ENCODE measurements around the gene MEX3D. TPM values are rescaled to one million over a fixed set of nuclear protein-coding genes. Genes with fewer than 3 reads are reported as not detected.

The MEX3D gene
- polyA plus RNA-seq: 1 to 10 TPM; 2.8 to 8.4 TPM

DNA sequence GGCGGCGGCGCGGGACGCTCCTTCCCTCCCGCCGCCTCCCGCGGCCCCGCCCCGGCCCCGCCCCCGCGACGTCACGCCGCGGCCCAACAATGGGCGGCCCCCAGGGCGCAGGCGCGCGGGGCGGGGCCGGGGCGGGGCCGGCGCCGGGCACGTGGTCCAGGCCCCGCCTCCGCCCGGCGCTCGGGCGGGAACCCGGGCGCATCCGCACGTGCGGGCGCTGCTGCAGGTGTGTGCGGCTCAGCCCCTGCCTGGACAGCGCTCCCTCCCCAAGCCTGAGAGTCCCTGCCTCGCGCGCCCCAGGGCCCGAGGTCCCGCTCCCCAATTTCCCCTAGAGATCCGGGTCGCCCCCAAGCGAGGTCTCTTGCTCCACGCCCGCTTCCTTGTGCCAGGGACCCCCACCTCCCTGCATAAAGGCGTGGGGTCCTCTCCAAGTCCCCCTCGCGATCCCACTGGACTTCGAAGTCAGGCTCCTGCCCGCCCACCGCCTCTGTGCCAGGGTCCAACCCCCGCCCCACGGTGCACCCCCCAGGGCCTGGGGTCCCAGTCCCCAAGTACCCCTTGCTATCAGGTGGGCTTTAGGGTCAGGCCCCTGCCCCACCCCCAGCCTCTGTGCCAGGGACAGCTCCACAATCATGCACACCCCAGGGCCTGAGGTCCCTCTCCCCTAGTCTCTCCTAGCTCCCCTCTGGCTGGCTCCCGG, at the start of gene MEX3D:
TSS of gene MEX3D (minus strand) at position 6 of the 700 bp plus-strand sequence. CDS start 267 bp downstream, outside the sequence.
- Histone ChIP-seq H3K36me3 (ENCODE audit: control insufficient read depth in 2 of 2, insufficient read depth in 2 of 2, low read length in 1 of 2) (no peaks in the 10 kb centered on the region), H3K27ac (ENCODE audit: low read depth in 2 of 2, low read length in 1 of 2) (peak within 1 kb of the TSS; percentile 75 to 86), H3K4me1 (ENCODE audit: control insufficient read depth in 2 of 2, insufficient read depth in 2 of 2, low read length in 1 of 2) (peaks cover 0 to 6% of the 10 kb centered on the region in 2 donors), H3K9me3 (ENCODE audit: control insufficient read depth in 2 of 2, insufficient read depth in 1 of 2, low read depth in 1 of 2, low read length in 1 of 2) (no peaks in the 10 kb centered on the region), H3K4me3 (ENCODE audit: low read depth in 1 of 2, low read length in 2 of 2) (peak within 1 kb of the TSS; percentile 64 to 65), H3K27me3 (ENCODE audit: control insufficient read depth in 1 of 2, insufficient read depth in 2 of 2, low read length in 2 of 2) (no peaks in the 10 kb centered on the region)
- WGBS, 2 donors: 8 to 15% methylated on average over 31 to 63 of the region's 63 CpGs

DNA sequence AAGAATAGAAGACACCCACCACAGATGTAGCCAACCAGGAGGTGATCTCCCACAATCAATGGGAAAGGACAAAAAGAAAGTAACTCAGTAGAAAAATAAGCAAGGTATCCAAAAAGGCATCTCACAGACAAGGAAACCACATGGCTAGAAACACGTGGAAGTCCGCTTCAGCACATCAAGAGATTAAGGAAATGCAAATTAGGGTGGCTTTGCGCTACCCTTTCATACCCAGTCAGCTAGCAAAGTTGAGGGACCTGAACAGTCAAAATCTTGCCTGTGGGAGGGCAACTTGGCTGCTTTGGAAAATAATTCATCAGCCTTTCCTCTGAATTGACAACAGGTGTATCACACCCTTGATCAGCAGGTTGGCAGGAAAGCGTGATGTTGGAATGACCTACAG, 48.8 kb upstream of the MEX3D start:
- Histone ChIP-seq H3K9me3 (ENCODE audit: control insufficient read depth in 2 of 2, insufficient read depth in 1 of 2, low read depth in 1 of 2, low read length in 1 of 2) (no peaks in the 10 kb centered on the region), H3K27me3 (ENCODE audit: control insufficient read depth in 1 of 2, insufficient read depth in 2 of 2, low read length in 2 of 2) (no peaks in the 10 kb centered on the region), H3K4me1 (ENCODE audit: control insufficient read depth in 2 of 2, insufficient read depth in 2 of 2, low read length in 1 of 2) (no peaks in the 10 kb centered on the region), H3K4me3 (ENCODE audit: low read depth in 1 of 2, low read length in 2 of 2) (no peak overlapping the region), H3K36me3 (ENCODE audit: control insufficient read depth in 2 of 2, insufficient read depth in 2 of 2, low read length in 1 of 2) (peaks cover 7 to 64% of the 10 kb centered on the region in 2 donors), H3K27ac (ENCODE audit: low read depth in 2 of 2, low read length in 1 of 2) (no peak overlapping the region)
- 61 to 64% methylated on average over 4 of the region's 4 CpGs for WGBS, 2 donors

DNA sequence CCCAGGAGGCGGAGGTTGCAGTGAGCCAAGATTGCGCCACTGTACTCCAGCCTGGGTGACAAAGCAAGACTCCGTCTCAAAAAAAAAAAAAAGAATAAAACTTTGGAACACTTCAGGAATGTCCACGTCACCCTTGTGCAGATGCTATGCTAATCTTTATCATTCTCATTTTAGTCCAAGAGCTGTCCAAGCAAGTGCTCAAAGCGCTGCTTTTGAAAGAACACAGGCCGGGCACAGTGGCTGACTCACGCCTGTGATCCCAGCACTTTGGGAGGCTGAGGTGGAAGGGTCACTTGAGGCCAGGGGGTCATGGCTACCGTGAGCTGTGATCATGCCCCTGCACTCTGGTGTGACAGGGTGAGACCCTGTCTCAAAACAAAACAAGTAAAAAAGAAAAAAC, 48.3 kb upstream of the MEX3D start:
- Histone ChIP-seq H3K27me3 (ENCODE audit: control insufficient read depth in 1 of 2, insufficient read depth in 2 of 2, low read length in 2 of 2) (no peaks in the 10 kb centered on the region), H3K36me3 (ENCODE audit: control insufficient read depth in 2 of 2, insufficient read depth in 2 of 2, low read length in 1 of 2) (peaks cover 7 to 64% of the 10 kb centered on the region in 2 donors), H3K27ac (ENCODE audit: low read depth in 2 of 2, low read length in 1 of 2) (no peak overlapping the region), H3K4me3 (ENCODE audit: low read depth in 1 of 2, low read length in 2 of 2) (no peak overlapping the region), H3K4me1 (ENCODE audit: control insufficient read depth in 2 of 2, insufficient read depth in 2 of 2, low read length in 1 of 2) (no peaks in the 10 kb centered on the region), H3K9me3 (ENCODE audit: control insufficient read depth in 2 of 2, insufficient read depth in 1 of 2, low read depth in 1 of 2, low read length in 1 of 2) (no peaks in the 10 kb centered on the region)
- 84 to 87% methylated on average over 8 of the region's 8 CpGs for WGBS, 2 donors

DNA sequence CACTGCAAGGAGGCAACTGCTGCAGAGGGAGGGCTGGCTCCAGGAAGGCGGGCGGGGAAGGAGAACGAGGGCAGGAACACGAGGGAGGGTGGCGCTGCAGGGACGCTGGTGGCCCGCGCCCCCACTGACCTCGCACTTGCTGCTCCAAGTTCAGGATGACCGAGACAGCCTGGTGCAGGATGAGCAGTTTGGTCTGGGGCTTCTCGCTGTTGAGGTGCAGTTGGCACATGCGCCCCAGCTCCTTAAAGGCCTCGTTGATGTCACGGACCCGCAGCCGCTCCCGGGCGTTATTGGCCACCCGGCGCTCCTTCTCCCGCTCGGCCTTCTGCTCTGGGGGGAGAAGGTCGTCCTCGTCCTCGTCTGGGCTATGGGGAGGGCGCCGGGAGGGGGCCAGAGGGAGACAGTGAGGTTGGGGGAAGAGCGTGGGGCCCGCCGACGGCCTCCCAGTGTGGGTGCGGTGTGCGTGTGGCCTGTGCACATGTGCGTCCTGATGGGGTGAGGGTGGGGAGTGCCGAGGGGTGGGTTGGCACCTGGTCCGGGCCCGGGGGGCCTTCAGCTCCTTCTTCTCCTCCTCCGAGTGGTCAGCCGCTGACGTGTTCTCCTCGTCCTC, 47.1 kb upstream of the MEX3D start:
- no peaks in the 10 kb centered on the region for H3K9me3 ChIP-seq (ENCODE audit: control insufficient read depth in 2 of 2, insufficient read depth in 1 of 2, low read depth in 1 of 2, low read length in 1 of 2)
- H3K4me1 ChIP-seq (ENCODE audit: control insufficient read depth in 2 of 2, insufficient read depth in 2 of 2, low read length in 1 of 2): no peaks in the 10 kb centered on the region
- H3K27me3 ChIP-seq (ENCODE audit: control insufficient read depth in 1 of 2, insufficient read depth in 2 of 2, low read length in 2 of 2): no peaks in the 10 kb centered on the region
- no peak overlapping the region for H3K27ac ChIP-seq (ENCODE audit: low read depth in 2 of 2, low read length in 1 of 2)
- H3K4me3 ChIP-seq (ENCODE audit: low read depth in 1 of 2, low read length in 2 of 2): no peak overlapping the region
- WGBS, 2 donors: 91 to 95% methylated on average over 37 to 41 of the region's 41 CpGs
- H3K36me3 ChIP-seq (ENCODE audit: control insufficient read depth in 2 of 2, insufficient read depth in 2 of 2, low read length in 1 of 2): peaks cover 7 to 61% of the 10 kb centered on the region in 2 donors

DNA sequence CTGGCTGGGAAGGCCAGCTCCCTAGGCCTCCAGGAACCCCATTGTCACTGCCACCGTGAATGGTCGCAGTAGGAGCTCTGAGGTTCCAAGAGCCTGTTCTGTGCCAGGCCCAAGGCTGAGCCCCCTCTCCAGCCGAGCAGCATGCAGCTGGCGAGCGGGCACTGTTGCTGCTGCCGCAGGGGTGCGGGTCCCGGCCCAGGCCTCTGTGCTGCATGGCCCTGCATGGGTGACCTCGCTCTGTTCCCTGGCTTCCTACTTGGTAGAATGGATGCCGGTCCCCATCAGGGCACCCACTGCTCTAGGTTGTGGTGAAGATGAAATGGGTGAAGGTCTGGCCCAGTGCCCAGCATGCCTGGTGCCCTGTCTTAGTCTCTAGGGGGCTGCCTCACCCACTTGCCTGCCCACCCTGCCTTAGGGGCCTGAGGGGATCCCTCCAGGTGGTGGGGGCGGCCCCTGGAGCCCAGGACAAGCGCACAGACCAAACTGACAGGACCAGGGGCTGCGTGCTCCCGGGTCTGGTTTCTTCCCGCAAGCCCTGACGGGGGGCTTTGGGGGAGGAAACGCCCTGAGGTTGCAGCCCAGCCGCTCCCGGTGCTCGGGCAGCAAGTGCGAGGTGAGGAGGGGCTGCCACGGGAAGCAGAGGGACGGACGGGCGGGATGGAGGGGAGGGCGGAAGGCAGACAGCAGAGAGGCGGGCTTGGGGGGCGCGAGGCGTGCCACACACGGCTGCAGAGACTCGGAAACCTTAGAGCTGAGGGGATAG, 45.9 kb upstream of the MEX3D start:
- no peaks in the 10 kb centered on the region for H3K9me3 ChIP-seq (ENCODE audit: control insufficient read depth in 2 of 2, insufficient read depth in 1 of 2, low read depth in 1 of 2, low read length in 1 of 2)
- no peak overlapping the region for H3K27ac ChIP-seq (ENCODE audit: low read depth in 2 of 2, low read length in 1 of 2)
- 93% methylated on average over 32 of the region's 32 CpGs for WGBS, 2 donors
- no peak overlapping the region for H3K4me3 ChIP-seq (ENCODE audit: low read depth in 1 of 2, low read length in 2 of 2)
- H3K27me3 ChIP-seq (ENCODE audit: control insufficient read depth in 1 of 2, insufficient read depth in 2 of 2, low read length in 2 of 2): no peaks in the 10 kb centered on the region
- no peaks in the 10 kb centered on the region for H3K4me1 ChIP-seq (ENCODE audit: control insufficient read depth in 2 of 2, insufficient read depth in 2 of 2, low read length in 1 of 2)
- H3K36me3 ChIP-seq (ENCODE audit: control insufficient read depth in 2 of 2, insufficient read depth in 2 of 2, low read length in 1 of 2): peaks cover 7 to 55% of the 10 kb centered on the region in 2 donors

DNA sequence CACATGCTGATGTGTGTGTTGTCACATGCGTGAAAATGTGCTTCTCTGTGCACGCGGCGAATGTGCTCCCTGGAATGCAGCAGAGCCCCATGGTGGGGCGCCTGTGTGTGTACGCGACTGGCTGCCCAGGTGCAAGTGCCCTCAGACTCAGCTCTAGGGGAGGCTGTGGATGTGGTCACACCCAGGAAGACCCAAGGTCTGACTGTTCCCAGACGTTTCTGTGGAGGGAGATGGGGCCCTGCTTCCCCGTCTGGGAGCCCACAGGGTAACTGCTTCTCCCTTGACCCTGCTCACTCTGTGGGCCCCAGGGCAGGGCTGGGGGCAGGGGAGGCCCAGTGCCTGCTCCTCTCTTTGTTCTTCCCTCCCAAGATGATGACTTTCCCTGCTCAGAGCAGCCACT, 45.0 kb upstream of the MEX3D start:
- Histone ChIP-seq H3K27ac (ENCODE audit: low read depth in 2 of 2, low read length in 1 of 2) (no peak overlapping the region), H3K9me3 (ENCODE audit: control insufficient read depth in 2 of 2, insufficient read depth in 1 of 2, low read depth in 1 of 2, low read length in 1 of 2) (no peaks in the 10 kb centered on the region), H3K4me3 (ENCODE audit: low read depth in 1 of 2, low read length in 2 of 2) (no peak overlapping the region), H3K36me3 (ENCODE audit: control insufficient read depth in 2 of 2, insufficient read depth in 2 of 2, low read length in 1 of 2) (peaks cover 7 to 51% of the 10 kb centered on the region in 2 donors), H3K27me3 (ENCODE audit: control insufficient read depth in 1 of 2, insufficient read depth in 2 of 2, low read length in 2 of 2) (no peaks in the 10 kb centered on the region), H3K4me1 (ENCODE audit: control insufficient read depth in 2 of 2, insufficient read depth in 2 of 2, low read length in 1 of 2) (no peaks in the 10 kb centered on the region)
- WGBS, 2 donors: 80 to 82% methylated on average over 9 of the region's 9 CpGs

DNA sequence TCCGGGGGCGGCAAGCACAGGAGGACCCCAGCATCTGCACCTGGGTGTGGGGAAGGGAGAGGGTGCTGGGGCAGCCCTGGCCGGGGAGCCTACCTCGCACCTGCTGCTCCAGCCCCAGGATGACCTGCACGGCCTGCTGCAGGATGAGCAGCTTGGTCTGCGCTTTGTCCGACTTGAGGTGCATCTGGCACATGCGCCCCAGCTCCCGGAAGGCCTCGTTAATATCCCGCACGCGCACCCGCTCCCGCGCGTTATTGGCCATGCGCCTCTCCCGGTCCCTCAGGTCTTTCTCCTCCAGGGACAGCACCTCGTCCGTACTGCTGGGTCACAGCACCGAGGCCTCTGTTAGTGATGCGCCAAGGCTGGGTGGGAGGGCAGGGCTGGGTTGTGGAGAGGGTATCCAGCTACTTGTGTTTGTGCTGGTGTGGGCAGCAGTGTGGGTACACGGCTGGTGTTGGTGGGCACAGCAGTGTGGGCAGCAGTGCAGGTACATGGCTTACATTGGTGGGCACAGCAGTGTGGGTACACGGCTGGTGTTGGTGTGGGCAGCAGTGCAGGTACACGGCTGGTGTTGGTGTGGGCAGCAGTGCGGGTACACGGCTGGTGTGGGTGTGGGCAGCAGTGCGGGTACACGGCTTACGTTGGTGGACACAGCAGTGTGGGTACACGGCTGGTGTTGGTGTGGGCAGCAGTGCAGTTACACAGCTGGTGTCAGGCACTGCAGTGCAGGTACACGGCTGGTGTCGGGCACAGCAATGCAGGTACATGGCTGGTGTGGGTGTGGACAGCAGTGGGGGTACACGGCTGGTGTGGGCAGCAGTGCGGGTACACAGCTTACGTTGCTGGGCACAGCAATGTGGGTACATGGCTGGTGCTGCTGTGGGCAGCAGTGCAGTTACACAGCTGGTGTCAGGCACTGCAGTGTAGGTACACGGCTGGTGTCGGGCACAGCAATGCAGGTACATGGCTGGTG, 44.3 kb upstream of the MEX3D start:
- no peak overlapping the region for H3K27ac ChIP-seq (ENCODE audit: low read depth in 2 of 2, low read length in 1 of 2)
- H3K4me3 ChIP-seq (ENCODE audit: low read depth in 1 of 2, low read length in 2 of 2): no peak overlapping the region
- 93% methylated on average over 39 of the region's 39 CpGs for WGBS, 2 donors
- peaks cover 7 to 50% of the 10 kb centered on the region in 2 donors for H3K36me3 ChIP-seq (ENCODE audit: control insufficient read depth in 2 of 2, insufficient read depth in 2 of 2, low read length in 1 of 2)
- H3K27me3 ChIP-seq (ENCODE audit: control insufficient read depth in 1 of 2, insufficient read depth in 2 of 2, low read length in 2 of 2): no peaks in the 10 kb centered on the region
- no peaks in the 10 kb centered on the region for H3K4me1 ChIP-seq (ENCODE audit: control insufficient read depth in 2 of 2, insufficient read depth in 2 of 2, low read length in 1 of 2)
- H3K9me3 ChIP-seq (ENCODE audit: control insufficient read depth in 2 of 2, insufficient read depth in 1 of 2, low read depth in 1 of 2, low read length in 1 of 2): no peaks in the 10 kb centered on the region

DNA sequence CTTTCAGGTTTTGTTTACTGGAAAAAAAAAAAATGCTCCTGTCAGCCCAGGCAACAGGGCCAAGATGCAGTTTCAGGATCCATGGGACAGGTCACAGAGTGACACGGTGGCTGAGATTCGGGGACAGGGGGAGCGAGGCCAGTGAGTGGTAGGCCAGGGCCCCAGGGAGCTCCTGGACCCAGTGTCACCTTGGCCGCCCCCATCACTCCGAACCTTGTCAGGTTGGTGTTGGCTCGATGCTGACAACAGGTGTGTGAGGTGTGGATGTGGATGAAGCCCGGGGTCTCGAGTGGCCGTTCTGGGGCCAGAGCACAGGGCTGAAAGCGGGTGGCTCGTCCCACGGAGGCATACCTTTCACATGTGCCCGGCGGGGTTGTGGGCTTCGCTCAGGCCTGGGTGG, 43.2 kb upstream of the MEX3D start:
- Histone ChIP-seq H3K4me1 (ENCODE audit: control insufficient read depth in 2 of 2, insufficient read depth in 2 of 2, low read length in 1 of 2) (peaks cover 0 to under 1% of the 10 kb centered on the region in 2 donors), H3K27ac (ENCODE audit: low read depth in 2 of 2, low read length in 1 of 2) (no peak overlapping the region), H3K4me3 (ENCODE audit: low read depth in 1 of 2, low read length in 2 of 2) (no peak overlapping the region), H3K36me3 (ENCODE audit: control insufficient read depth in 2 of 2, insufficient read depth in 2 of 2, low read length in 1 of 2) (peaks cover 7 to 46% of the 10 kb centered on the region in 2 donors), H3K27me3 (ENCODE audit: control insufficient read depth in 1 of 2, insufficient read depth in 2 of 2, low read length in 2 of 2) (no peaks in the 10 kb centered on the region), H3K9me3 (ENCODE audit: control insufficient read depth in 2 of 2, insufficient read depth in 1 of 2, low read depth in 1 of 2, low read length in 1 of 2) (no peaks in the 10 kb centered on the region)
- 90 to 93% methylated on average over 15 of the region's 15 CpGs for WGBS, 2 donors

DNA sequence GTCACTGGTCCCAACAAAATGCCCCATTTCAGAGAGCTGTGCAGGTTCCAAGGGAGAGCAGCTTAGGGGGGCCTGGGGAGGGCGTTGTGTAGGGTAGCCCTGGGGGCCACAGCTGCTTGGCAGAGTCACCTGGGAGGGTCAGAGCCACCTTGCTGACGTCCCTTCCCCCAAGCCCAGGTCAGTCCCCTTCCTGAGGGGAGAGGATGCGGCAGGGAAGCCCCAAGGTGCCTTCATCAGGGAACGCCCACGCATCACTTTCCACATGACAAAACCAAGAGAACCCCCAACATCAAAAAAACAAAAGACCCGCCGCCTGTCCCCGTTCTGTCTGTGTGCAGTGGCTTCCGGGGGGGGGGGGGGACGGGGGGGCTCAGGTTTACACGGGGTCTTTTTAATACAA, 42.5 kb upstream of the MEX3D start:
- Histone ChIP-seq H3K27me3 (ENCODE audit: control insufficient read depth in 1 of 2, insufficient read depth in 2 of 2, low read length in 2 of 2) (no peaks in the 10 kb centered on the region), H3K4me3 (ENCODE audit: low read depth in 1 of 2, low read length in 2 of 2) (no peak overlapping the region), H3K27ac (ENCODE audit: low read depth in 2 of 2, low read length in 1 of 2) (no peak overlapping the region), H3K4me1 (ENCODE audit: control insufficient read depth in 2 of 2, insufficient read depth in 2 of 2, low read length in 1 of 2) (peaks cover 0 to 8% of the 10 kb centered on the region in 2 donors), H3K9me3 (ENCODE audit: control insufficient read depth in 2 of 2, insufficient read depth in 1 of 2, low read depth in 1 of 2, low read length in 1 of 2) (no peaks in the 10 kb centered on the region), H3K36me3 (ENCODE audit: control insufficient read depth in 2 of 2, insufficient read depth in 2 of 2, low read length in 1 of 2) (peaks cover 7 to 44% of the 10 kb centered on the region in 2 donors)
- 71 to 78% methylated on average over 10 to 11 of the region's 11 CpGs for WGBS, 2 donors

Measured in esophagus (tissue), 2 donors.